K562 (cell line): ENCODE measurements around the gene DNAJB2. TPM values are rescaled to one million over a fixed set of nuclear protein-coding genes. Genes with fewer than 3 reads are reported as not detected.

Experiments used
- AFF1 ChIP-seq, 2 experiments: fragments of 450-650 bp; IDR thresholded peaks; 2 replicates each; pipeline ENCODE4 v1.6.1; 2018; ENCODE audit warnings: mild to moderate bottlenecking in 2 of 2, low read depth in 1 of 2; ENCODE audit not compliant: partially characterized antibody in 2 of 2
- ZNF592 ChIP-seq: fragments of 450-650 bp; IDR thresholded peaks from 2 replicates; pipeline ENCODE4 v1.6.1; 2017; ENCODE audit warnings: antibody characterized with exemption, mild to moderate bottlenecking
- polyA plus RNA-seq, 8 experiments: library from polyadenylated mRNA; depleted of rRNA in 4 of 8; stranded (reverse) in 5 of 8; unstranded in 3 of 8; fragments of >200 nt; fragmentation: Nextera tagmentation in 2 of 8; fragmentation: Illumina TruSeq in 1 of 8; extraction: Ambion mirVana in 2 of 8; extraction: Trizol in 1 of 8; gene quantifications; 2 replicates each; pipeline versions ENCODE4 v1.2.1 to v1.2.3, GENCODE V29; 2011 to 2014; ENCODE audit warnings: inconsistent platforms in 1 of 8, missing spikeins in 1 of 8
- total RNA-seq, 7 experiments: library from RNA; depleted of rRNA in 6 of 7; stranded (reverse); fragments of >200 nt in 6 of 7; fragmentation: Illumina TruSeq in 2 of 7; extraction: Trizol in 2 of 7; gene quantifications; 2 replicates each; pipeline versions ENCODE4 v1.2.1 to v1.2.3, GENCODE V29; 2011 to 2021; ENCODE audit warnings: low replicate concordance in 1 of 7

DNAJB2 gene
- total and polyA plus RNA-seq, 9 of the 15 experiments (the other 6 are each of a cell fraction or from before 2014, with no cell fraction given): 0.08 to 3.0 (median 2.2) TPM; not detected in 1

DNA sequence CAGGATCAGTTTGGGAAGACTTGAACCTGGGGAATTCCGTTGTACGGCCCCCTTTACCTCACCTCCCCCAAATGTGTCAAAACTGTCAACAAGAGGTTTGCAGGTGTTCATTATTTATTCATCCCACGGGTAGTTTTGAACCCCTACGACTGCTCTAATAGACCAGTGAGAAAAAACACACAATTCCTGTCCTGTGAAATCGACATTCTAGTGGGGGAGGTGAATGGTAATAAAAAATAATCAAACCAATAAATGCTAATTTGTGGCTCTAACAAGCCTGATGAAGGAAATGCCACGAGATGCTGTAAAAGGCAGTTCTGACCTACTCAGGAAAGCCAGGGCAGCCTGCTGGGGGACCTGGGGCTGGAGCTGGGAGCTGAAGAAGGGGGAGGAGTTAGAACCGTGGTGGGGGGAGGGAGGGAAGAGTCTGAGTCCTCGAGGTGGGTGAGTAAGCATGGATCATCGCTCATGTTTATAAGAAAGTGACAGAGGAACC lies 463 bp upstream of the DNAJB2 start (continued):
- TF ChIP-seq ZNF592 (no peak), AFF1 (IDR thresholded peaks at IDR 0.05; ENCODE audit: low read depth in 1 of 2, partially characterized antibody in 2 of 2) (peak in 1 of 2 experiments; percentile 30)
